HTR-8/SVneo (cell line): Measurements from ENCODE around the gene ITIH5.

Source experiments
- DNase-seq: peaks from one replicate; pipeline ENCODE4 v3.0.0; 2011; ENCODE audit warnings: low spot score, mixed read lengths; ENCODE audit not compliant: insufficient read length
- FAIRE-seq: peaks from 2 replicates; lab custom pipeline; 2011; peaks lifted over from hg19 to GRCh38; lab: Jason Lieb, UNC

ITIH5 gene

GRCh38 chr10:7560519-7560918 is 106.2 kb downstream of the ITIH5 start:
- DNase-seq (no peak), FAIRE-seq (no peak)

- DNase-seq, result no peak
- no peak for FAIRE-seq
These were observed 107.4 kb downstream of the ITIH5 start for GRCh38 chr10:7559386-7559785.

GRCh38 chr10:7558036-7558435 is 108.7 kb downstream of the ITIH5 start:
- DNase-seq, result no peak
- FAIRE-seq, result no peak

- FAIRE-seq, result no peak
- DNase-seq, result no peak
These were observed 113.2 kb downstream of the ITIH5 start for GRCh38 chr10:7553531-7553930.

GRCh38 chr10:7551950-7552716 is 114.6 kb downstream of the ITIH5 start:
- DNase-seq (no peak), FAIRE-seq (no peak)

- DNase-seq (no peak), FAIRE-seq (no peak)
These were observed 115.5 kb downstream of the ITIH5 start for GRCh38 chr10:7551289-7551688.

GRCh38 chr10:7550013-7550412 is 116.8 kb downstream of the ITIH5 start:
- DNase-seq (no peak), FAIRE-seq (no peak)

GRCh38 chr10:7547829-7548228 is 118.9 kb downstream of the ITIH5 start:
- no peak for DNase-seq
- no peak for FAIRE-seq

- DNase-seq, result no peak
- FAIRE-seq, result no peak
These were observed 119.6 kb downstream of the ITIH5 start for GRCh38 chr10:7547206-7547605.

GRCh38 chr10:7546385-7546967 is 120.3 kb downstream of the ITIH5 start:
- FAIRE-seq, result no peak

GRCh38 chr10:7545792-7546191 is 121.0 kb downstream of the ITIH5 start:
- FAIRE-seq, result no peak
- no peak for DNase-seq

More at GRCh38 chr10:7546385-7546967, 120.3 kb downstream of the ITIH5 start:
- DNase-seq, result no peak

- FAIRE-seq, result no peak
- DNase-seq, result no peak
These were observed 121.5 kb downstream of the ITIH5 start for GRCh38 chr10:7545261-7545660.

GRCh38 chr10:7544203-7544602 is 122.6 kb downstream of the ITIH5 start:
- FAIRE-seq, result no peak

GRCh38 chr10:7542189-7542914 is 124.4 kb downstream of the ITIH5 start:
- FAIRE-seq, result no peak
- DNase-seq, result no peak

More at GRCh38 chr10:7544203-7544602, 122.6 kb downstream of the ITIH5 start:
- DNase-seq, result no peak

GRCh38 chr10:7541137-7542087 is 125.4 kb downstream of the ITIH5 start:
- DNase-seq (no peak), FAIRE-seq (no peak)

- FAIRE-seq, result no peak
- DNase-seq, result no peak
These were observed 127.7 kb downstream of the ITIH5 start for GRCh38 chr10:7538970-7539654.

GRCh38 chr10:7537126-7537525 is 129.6 kb downstream of the ITIH5 start:
- FAIRE-seq, result no peak

GRCh38 chr10:7534480-7534852 is 132.3 kb downstream of the ITIH5 start:
- FAIRE-seq (no peak), DNase-seq (no peak)

More at GRCh38 chr10:7537126-7537525, 129.6 kb downstream of the ITIH5 start:
- DNase-seq, result no peak

- no peak for DNase-seq
- FAIRE-seq, result no peak
These were observed 132.9 kb downstream of the ITIH5 start for GRCh38 chr10:7533657-7534479.
